Astrocyte (in vitro differentiated cells and primary cell): ENCODE results near the gene HJURP. TPM values are rescaled to one million over a fixed set of nuclear protein-coding genes. Genes with fewer than 3 reads are reported as not detected.

Experiments
- DNase-seq: peaks from one replicate; pipeline ENCODE4 v3.0.0-alpha.2; 2010; ENCODE audit warnings: low read depth
- FAIRE-seq: peaks from 2 replicates; lab custom pipeline; 2011; peaks lifted over from hg19 to GRCh38; lab: Jason Lieb, UNC
- H2AFZ ChIP-seq: 2 replicates; pipeline ENCODE4 v1.6.0; 2012; ENCODE audit warnings: low read depth, low read length, inconsistent platforms
- H3K27ac ChIP-seq: 2 replicates; pipeline ENCODE4 v1.5.1; 2011; ENCODE audit warnings: low read depth, low read length, inconsistent platforms
- H3K27me3 ChIP-seq: 2 replicates; pipeline ENCODE4 v1.6.0; 2011; ENCODE audit warnings: low read length, inconsistent platforms; ENCODE audit not compliant: insufficient read depth
- H3K36me3 ChIP-seq: 2 replicates; pipeline ENCODE4 v1.5.1; 2011; ENCODE audit warnings: low read length, inconsistent platforms; ENCODE audit not compliant: insufficient read depth
- H3K4me1 ChIP-seq: 2 replicates; pipeline ENCODE4 v1.5.1; 2011; ENCODE audit warnings: low read length, inconsistent platforms; ENCODE audit not compliant: insufficient read depth
- H3K4me2 ChIP-seq: 2 replicates; pipeline ENCODE4 v1.6.0; 2012; ENCODE audit warnings: low read length, inconsistent platforms
- H3K4me3 ChIP-seq: 2 replicates; pipeline ENCODE4 v1.5.1; 2011; ENCODE audit warnings: low read depth, mild to moderate bottlenecking, low read length, inconsistent platforms; ENCODE audit not compliant: insufficient read depth
- H3K79me2 ChIP-seq: 2 replicates; pipeline ENCODE4 v1.6.0; 2012; ENCODE audit warnings: mild to moderate bottlenecking, low read length, inconsistent platforms; ENCODE audit not compliant: insufficient read depth
- H3K9ac ChIP-seq: 2 replicates; pipeline ENCODE4 v1.6.0; 2012; ENCODE audit warnings: mild to moderate bottlenecking, low read length, inconsistent platforms
- H3K9me3 ChIP-seq: 2 replicates; pipeline ENCODE4 v1.5.1; 2012; ENCODE audit warnings: low read depth, mild to moderate bottlenecking, low read length, inconsistent platforms; ENCODE audit not compliant: insufficient read depth
- H4K20me1 ChIP-seq: 2 replicates; pipeline ENCODE4 v1.6.0; 2012; ENCODE audit warnings: low read length, inconsistent platforms; ENCODE audit not compliant: insufficient read depth
- H3K27ac Mint-ChIP-seq: one replicate; pipeline ENCODE4 v1.8.0; 2021; ENCODE audit warnings: mild to moderate bottlenecking, mixed read lengths; ENCODE audit not compliant: unreplicated experiment
- H3K27me3 Mint-ChIP-seq: one replicate; pipeline ENCODE4 v1.8.0; 2021; ENCODE audit warnings: low read depth, mixed read lengths; ENCODE audit not compliant: unreplicated experiment
- H3K36me3 Mint-ChIP-seq: one replicate; pipeline ENCODE4 v1.8.0; 2021; ENCODE audit warnings: low read depth, mixed read lengths; ENCODE audit not compliant: unreplicated experiment
- H3K4me1 Mint-ChIP-seq: one replicate; pipeline ENCODE4 v1.8.0; 2021; ENCODE audit warnings: low read depth, mixed read lengths; ENCODE audit not compliant: unreplicated experiment
- H3K4me3 Mint-ChIP-seq: one replicate; pipeline ENCODE4 v1.8.0; 2021; ENCODE audit warnings: mild to moderate bottlenecking, moderate library complexity, mixed read lengths; ENCODE audit not compliant: unreplicated experiment
- H3K9me3 Mint-ChIP-seq: one replicate; pipeline ENCODE4 v1.8.0; 2021; ENCODE audit warnings: mild to moderate bottlenecking, mixed read lengths; ENCODE audit not compliant: unreplicated experiment
- CTCF ChIP-seq: IDR thresholded peaks from 2 replicates; pipeline ENCODE4 v1.5.1; 2011; ENCODE audit warnings: low read depth, mild to moderate bottlenecking, inconsistent platforms, low read length, moderate library complexity; ENCODE audit not compliant: insufficient read depth
- EZH2 ChIP-seq: IDR thresholded peaks from 2 replicates; pipeline ENCODE4 v1.6.1; 2012; ENCODE audit warnings: mild to moderate bottlenecking, low read length, inconsistent platforms; ENCODE audit not compliant: insufficient read depth
- total RNA-seq: library from RNA; stranded (reverse); gene quantifications from 2 replicates; pipeline ENCODE4 v1.2.1, GENCODE V29; 2021

Gene HJURP
- total RNA-seq, 1 donor from 2014 or later = 5.9 TPM

GRCh38 chr2:233796254-233796653, 58.1 kb downstream of the HJURP start:
- H3K9me3 Mint-ChIP-seq = peaks cover 7% of the 10 kb centered on the region
- H3K36me3 Mint-ChIP-seq = no peaks in the 10 kb centered on the region
- Histone ChIP-seq H2AFZ (no peak overlapping the region), H3K4me3 (no peak overlapping the region), H3K27me3 (no peaks in the 10 kb centered on the region), H3K79me2 (no peaks in the 10 kb centered on the region), H3K9ac (no peak overlapping the region), H3K4me1 (peaks cover under 1% of the 10 kb centered on the region), H3K9me3 (peaks cover 3% of the 10 kb centered on the region), H3K36me3 (no peaks in the 10 kb centered on the region), H3K27ac (no peak overlapping the region), H3K4me2 (no peak overlapping the region), H4K20me1 (no peaks in the 10 kb centered on the region)
- H3K27ac Mint-ChIP-seq = no peak overlapping the region
- H3K4me1 Mint-ChIP-seq = peaks cover 3% of the 10 kb centered on the region
- DNase-seq (no peak), FAIRE-seq (no peak)
- no peak overlapping the region for H3K4me3 Mint-ChIP-seq
- TF ChIP-seq CTCF = no peak
- no peak for TF ChIP-seq EZH2
- H3K27me3 Mint-ChIP-seq = peaks cover 23% of the 10 kb centered on the region

GRCh38 chr2:233795735-233796171, 58.6 kb downstream of the HJURP start:
- Histone ChIP-seq H4K20me1 (no peaks in the 10 kb centered on the region), H3K27ac (no peak overlapping the region), H3K4me1 (no peaks in the 10 kb centered on the region), H3K36me3 (no peaks in the 10 kb centered on the region), H3K79me2 (no peaks in the 10 kb centered on the region), H3K4me3 (no peak overlapping the region), H3K9me3 (peaks cover 3% of the 10 kb centered on the region), H3K4me2 (no peak overlapping the region), H3K27me3 (no peaks in the 10 kb centered on the region), H3K9ac (no peak overlapping the region), H2AFZ (no peak overlapping the region)
- TF ChIP-seq EZH2 (no peak), CTCF (no peak)
- Mint-ChIP-seq H3K4me3 (no peak overlapping the region), H3K9me3 (peaks cover 7% of the 10 kb centered on the region), H3K27me3 (peaks cover 28% of the 10 kb centered on the region), H3K27ac (no peak overlapping the region), H3K4me1 (no peaks in the 10 kb centered on the region), H3K36me3 (no peaks in the 10 kb centered on the region)
- DNase-seq = no peak
- FAIRE-seq = no peak

DNA sequence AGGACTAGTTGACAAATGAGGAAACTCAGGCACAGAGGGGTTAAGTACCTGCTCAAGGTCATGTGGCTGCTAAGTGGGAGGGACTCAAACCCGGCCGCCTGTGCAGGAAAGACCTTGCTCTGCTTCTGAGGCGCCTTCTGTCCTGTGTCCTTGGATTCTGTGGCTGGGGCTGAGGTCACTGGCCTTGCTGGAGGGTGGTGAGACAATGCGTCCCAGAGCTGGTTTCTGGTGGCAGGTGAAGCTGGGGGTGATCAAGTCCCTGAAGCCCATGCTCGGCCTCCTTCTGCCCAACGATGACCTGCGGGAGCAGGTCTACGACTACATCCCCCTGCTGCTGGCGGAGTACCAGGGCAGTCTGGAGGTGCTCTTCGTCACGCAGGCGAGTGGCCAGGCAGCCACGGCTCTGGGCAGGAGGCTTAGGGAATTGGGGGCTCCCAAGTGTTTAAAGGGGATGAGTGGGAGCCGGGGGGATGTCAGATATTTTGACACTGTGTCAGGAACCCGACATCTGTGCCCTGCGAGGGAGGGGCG, 60.1 kb downstream of the HJURP start:
- H3K36me3 Mint-ChIP-seq = no peaks in the 10 kb centered on the region
- no peak overlapping the region for H3K27ac Mint-ChIP-seq
- no peak overlapping the region for H3K4me2 ChIP-seq
- no peak overlapping the region for H3K9ac ChIP-seq
- H3K4me3 Mint-ChIP-seq = no peak overlapping the region
- H3K4me3 ChIP-seq = no peak overlapping the region
- no peak for TF ChIP-seq CTCF
- TF ChIP-seq EZH2 = no peak
- H3K27ac ChIP-seq = no peak overlapping the region
- FAIRE-seq (no peak), DNase-seq (no peak)
- H3K9me3 ChIP-seq = peaks cover 3% of the 10 kb centered on the region
- H3K36me3 ChIP-seq = no peaks in the 10 kb centered on the region
- H4K20me1 ChIP-seq = no peaks in the 10 kb centered on the region
- no peak overlapping the region for H2AFZ ChIP-seq
- H3K27me3 ChIP-seq = no peaks in the 10 kb centered on the region
- no peaks in the 10 kb centered on the region for H3K4me1 ChIP-seq
- peaks cover 7% of the 10 kb centered on the region for H3K9me3 Mint-ChIP-seq
- no peaks in the 10 kb centered on the region for H3K79me2 ChIP-seq
- H3K27me3 Mint-ChIP-seq = peaks cover 28% of the 10 kb centered on the region
- H3K4me1 Mint-ChIP-seq = no peaks in the 10 kb centered on the region
